ENCODE measurements around the gene MRC2. TPM values are rescaled to one million over a fixed set of nuclear protein-coding genes. Genes with fewer than 3 reads are reported as not detected.
"Not testable (repeated sequence)": the region's sequence is repeated elsewhere in the genome, so short reads cannot be mapped to it uniquely, and the experiment has no call there.

Gene MRC2
- total and polyA plus RNA-seq, 9 donors: 12.9 to 134 (median 90.2) TPM

GRCh38 chr17:62581764-62582163 is 45.7 kb upstream of the MRC2 start:
- 82 to 91% (median 88%) methylated on average over 1 of the region's 1 CpG for WGBS, 3 donors
- Histone ChIP-seq H3K27ac (no peak overlapping the region), H3K9me3 (no peaks in the 10 kb centered on the region), H3K4me3 (no peak overlapping the region), H3K27me3 (no peaks in the 10 kb centered on the region), H3K4me1 (ENCODE audit: insufficient read depth) (peaks cover 2% of the 10 kb centered on the region), H3K36me3 (no peaks in the 10 kb centered on the region)
- intact Hi-C loops (cut with DNase I): no loop called here
- TF ChIP-seq, protein P1, sequence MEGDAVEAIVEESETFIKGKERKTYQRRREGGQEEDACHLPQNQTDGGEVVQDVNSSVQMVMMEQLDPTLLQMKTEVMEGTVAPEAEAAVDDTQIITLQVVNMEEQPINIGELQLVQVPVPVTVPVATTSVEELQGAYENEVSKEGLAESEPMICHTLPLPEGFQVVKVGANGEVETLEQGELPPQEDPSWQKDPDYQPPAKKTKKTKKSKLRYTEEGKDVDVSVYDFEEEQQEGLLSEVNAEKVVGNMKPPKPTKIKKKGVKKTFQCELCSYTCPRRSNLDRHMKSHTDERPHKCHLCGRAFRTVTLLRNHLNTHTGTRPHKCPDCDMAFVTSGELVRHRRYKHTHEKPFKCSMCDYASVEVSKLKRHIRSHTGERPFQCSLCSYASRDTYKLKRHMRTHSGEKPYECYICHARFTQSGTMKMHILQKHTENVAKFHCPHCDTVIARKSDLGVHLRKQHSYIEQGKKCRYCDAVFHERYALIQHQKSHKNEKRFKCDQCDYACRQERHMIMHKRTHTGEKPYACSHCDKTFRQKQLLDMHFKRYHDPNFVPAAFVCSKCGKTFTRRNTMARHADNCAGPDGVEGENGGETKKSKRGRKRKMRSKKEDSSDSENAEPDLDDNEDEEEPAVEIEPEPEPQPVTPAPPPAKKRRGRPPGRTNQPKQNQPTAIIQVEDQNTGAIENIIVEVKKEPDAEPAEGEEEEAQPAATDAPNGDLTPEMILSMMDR (IDR thresholded peaks at IDR 0.05): no peak
- no peak for DNase-seq

DNA sequence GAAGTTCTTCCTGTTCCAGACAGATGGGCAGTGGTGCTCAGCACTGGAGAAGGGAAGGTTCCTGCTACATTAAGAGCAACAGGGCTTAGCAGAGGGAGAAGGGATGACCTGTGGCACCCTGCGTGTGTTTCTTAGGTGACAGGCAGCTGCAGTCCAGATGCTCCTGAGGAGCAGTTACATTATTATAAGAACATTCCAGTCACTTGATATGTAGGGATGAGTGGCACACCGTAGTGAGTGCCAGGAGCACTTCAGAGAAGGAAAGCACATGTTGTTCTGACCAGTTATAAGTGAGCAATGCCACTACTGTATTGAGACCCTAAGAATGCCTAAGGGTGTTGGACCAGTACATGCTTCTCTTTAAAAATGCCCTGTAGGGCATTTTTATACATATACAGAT is 39.9 kb upstream of the MRC2 start:
- Histone ChIP-seq H3K4me3 (no peak overlapping the region), H3K27ac (no peak overlapping the region), H3K9me3 (no peaks in the 10 kb centered on the region), H3K36me3 (no peaks in the 10 kb centered on the region), H3K27me3 (no peaks in the 10 kb centered on the region), H3K4me1 (ENCODE audit: insufficient read depth) (peaks cover 2% of the 10 kb centered on the region)
- 81 to 96% (median 88%) methylated on average over 2 of the region's 2 CpGs for WGBS, 3 donors
- intact Hi-C loops (cut with DNase I): no loop called here
- no peak for DNase-seq
- TF ChIP-seq EP300 (IDR thresholded peaks at IDR 0.05) (no peak), POLR2A (IDR thresholded peaks at IDR 0.05) (no peak)
- TF ChIP-seq, protein P1 (IDR thresholded peaks at IDR 0.05): no peak

DNA sequence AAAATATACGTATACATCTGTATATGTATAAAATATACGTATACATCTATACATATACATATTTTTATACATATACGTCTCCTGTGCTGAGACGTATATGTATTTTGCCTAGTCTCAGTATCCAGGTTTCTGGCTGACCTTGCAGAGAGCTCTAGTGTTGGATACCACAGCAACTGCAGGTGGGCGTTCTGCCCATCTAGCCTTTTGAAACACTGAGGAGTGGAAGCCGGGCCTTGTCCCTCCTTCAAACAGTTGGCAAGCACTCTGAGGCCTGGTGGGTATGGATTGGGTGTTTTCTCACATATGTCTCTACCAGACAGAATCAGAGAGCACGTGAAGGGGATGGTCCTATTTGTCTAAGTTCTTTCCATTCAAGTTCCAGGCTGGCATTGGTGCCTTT is 39.4 kb upstream of the MRC2 start:
- intact Hi-C loops (cut with DNase I): no loop called here
- H3K4me3 ChIP-seq: no peak overlapping the region
- DNase-seq: no peak
- H3K27me3 ChIP-seq: no peaks in the 10 kb centered on the region
- no peaks in the 10 kb centered on the region for H3K9me3 ChIP-seq
- H3K27ac ChIP-seq: no peak overlapping the region
- peaks cover 2% of the 10 kb centered on the region for H3K4me1 ChIP-seq (ENCODE audit: insufficient read depth)
- WGBS, 3 donors: 68 to 81% (median 75%) methylated on average over 7 of the region's 7 CpGs
- TF ChIP-seq, protein P1 (IDR thresholded peaks at IDR 0.05): no peak
- no peak for TF ChIP-seq EP300 (IDR thresholded peaks at IDR 0.05)
- no peak for TF ChIP-seq POLR2A (IDR thresholded peaks at IDR 0.05)
- no peaks in the 10 kb centered on the region for H3K36me3 ChIP-seq

GRCh38 chr17:62591333-62591732 is 36.1 kb upstream of the MRC2 start:
- intact Hi-C loops (cut with DNase I): no loop called here
- TF ChIP-seq POLR2A (IDR thresholded peaks at IDR 0.05) (no peak), EP300 (IDR thresholded peaks at IDR 0.05) (no peak)
- TF ChIP-seq, protein P1 (IDR thresholded peaks at IDR 0.05): no peak

GRCh38 chr17:62591822-62592221 is 35.6 kb upstream of the MRC2 start:
- intact Hi-C loops (cut with DNase I): not testable (repeated sequence)

More at GRCh38 chr17:62591333-62591732, 36.1 kb upstream of the MRC2 start:
- Histone ChIP-seq H3K9me3 (no peaks in the 10 kb centered on the region), H3K36me3 (no peaks in the 10 kb centered on the region), H3K27me3 (no peaks in the 10 kb centered on the region), H3K4me1 (ENCODE audit: insufficient read depth) (no peaks in the 10 kb centered on the region), H3K4me3 (no peak overlapping the region), H3K27ac (no peak overlapping the region)
- DNase-seq: no peak
- WGBS, 3 donors: 78 to 83% (median 79%) methylated on average over 6 of the region's 6 CpGs

More at GRCh38 chr17:62591822-62592221, 35.6 kb upstream of the MRC2 start:
- H3K36me3 ChIP-seq; H3K27ac ChIP-seq; DNase-seq; H3K9me3 ChIP-seq; H3K4me1 ChIP-seq (ENCODE audit: insufficient read depth); H3K4me3 ChIP-seq; H3K27me3 ChIP-seq: not testable (repeated sequence)
- WGBS, 3 donors: 78 to 88% (median 85%) methylated on average over 11 of the region's 11 CpGs
